GM18909 (cell line): ENCODE data around the gene DTNA.
"Not testable (repeated sequence)": the region's sequence is repeated elsewhere in the genome, so short reads cannot be mapped to it uniquely, and the experiment has no call there.

Experiments
- ATAC-seq: cut with Tn5 transposase; IDR thresholded peaks from one replicate; pipeline ENCODE4 v1.9.1; 2021; ENCODE audit warnings: mild to moderate bottlenecking; ENCODE audit not compliant: unreplicated experiment, poor library complexity

DTNA gene

GRCh38 chr18:34720220-34720619 is 10.1 kb downstream of the DTNA start:
- ATAC-seq: no peak

- ATAC-seq: no peak
Measured at GRCh38 chr18:34723143-34723542, 13.0 kb downstream of the DTNA start.

- not testable (repeated sequence) for ATAC-seq
Measured at GRCh38 chr18:34725737-34726136, 15.6 kb downstream of the DTNA start.

- no peak for ATAC-seq
Measured at GRCh38 chr18:34726286-34727004, 16.3 kb downstream of the DTNA start.

DNA sequence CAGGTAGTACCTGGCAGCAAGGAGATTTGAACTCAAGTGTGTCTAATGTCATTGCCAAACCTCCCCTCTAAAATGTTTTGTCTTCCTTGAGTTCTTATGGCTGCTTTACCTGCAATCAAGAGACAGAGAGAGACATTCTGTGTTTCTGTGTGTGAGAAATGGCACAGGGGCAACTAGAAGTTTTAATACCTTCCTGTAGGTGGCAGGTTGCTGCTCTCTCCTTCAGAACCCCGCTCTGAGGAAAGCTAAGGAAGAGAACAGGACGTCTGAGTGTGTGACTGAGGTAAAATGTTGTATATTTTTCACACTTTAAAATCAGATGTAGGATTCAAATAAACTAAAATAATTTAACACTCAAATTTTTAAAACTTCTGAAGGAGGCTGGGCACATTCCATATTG is 19.2 kb downstream of the DTNA start:
- peak; percentile 81 for ATAC-seq

- peak; percentile 10 for ATAC-seq
Measured at GRCh38 chr18:34729740-34730355, 19.8 kb downstream of the DTNA start.

GRCh38 chr18:34730774-34731173 is 20.7 kb downstream of the DTNA start:
- no peak for ATAC-seq

DNA sequence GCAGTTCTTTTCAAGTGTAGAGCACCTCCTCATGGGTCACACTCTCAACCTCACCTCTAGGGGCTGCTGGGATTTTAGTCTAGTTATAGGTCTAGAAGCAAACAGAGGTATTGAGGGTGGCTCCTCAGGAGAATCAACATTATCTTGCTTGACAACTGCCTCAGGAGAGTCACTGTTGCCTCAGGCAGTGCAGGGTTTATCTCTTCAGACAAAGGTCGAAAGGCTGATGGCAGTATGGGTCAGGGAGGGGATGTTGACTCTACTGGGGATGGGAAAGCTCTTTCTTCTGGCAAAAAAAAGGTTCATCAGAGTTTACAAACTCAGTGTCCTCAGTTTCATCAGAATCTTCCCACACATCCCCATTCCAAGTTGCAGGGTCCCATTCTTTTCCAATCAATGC is 24.0 kb downstream of the DTNA start:
- ATAC-seq: no peak

DNA sequence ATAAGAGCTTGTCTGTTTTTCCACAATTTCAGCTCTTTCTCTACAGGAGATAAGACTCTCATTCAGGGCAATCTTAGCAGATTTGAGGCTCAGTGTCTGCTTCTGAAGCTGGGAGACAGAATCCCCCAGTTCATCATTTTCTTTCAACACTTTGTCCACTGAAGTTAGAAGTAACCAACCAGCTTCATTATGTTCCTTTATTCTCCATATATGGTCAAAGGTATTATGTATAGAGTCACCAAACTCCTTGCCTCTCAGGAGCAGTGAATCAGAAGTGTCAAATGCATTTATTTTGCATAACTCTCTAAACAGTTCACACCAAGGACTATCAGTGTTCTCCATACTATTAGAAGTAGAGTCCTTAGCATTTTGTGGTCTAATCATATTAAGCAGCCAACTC is 24.4 kb downstream of the DTNA start:
- not testable (repeated sequence) for ATAC-seq

DNA sequence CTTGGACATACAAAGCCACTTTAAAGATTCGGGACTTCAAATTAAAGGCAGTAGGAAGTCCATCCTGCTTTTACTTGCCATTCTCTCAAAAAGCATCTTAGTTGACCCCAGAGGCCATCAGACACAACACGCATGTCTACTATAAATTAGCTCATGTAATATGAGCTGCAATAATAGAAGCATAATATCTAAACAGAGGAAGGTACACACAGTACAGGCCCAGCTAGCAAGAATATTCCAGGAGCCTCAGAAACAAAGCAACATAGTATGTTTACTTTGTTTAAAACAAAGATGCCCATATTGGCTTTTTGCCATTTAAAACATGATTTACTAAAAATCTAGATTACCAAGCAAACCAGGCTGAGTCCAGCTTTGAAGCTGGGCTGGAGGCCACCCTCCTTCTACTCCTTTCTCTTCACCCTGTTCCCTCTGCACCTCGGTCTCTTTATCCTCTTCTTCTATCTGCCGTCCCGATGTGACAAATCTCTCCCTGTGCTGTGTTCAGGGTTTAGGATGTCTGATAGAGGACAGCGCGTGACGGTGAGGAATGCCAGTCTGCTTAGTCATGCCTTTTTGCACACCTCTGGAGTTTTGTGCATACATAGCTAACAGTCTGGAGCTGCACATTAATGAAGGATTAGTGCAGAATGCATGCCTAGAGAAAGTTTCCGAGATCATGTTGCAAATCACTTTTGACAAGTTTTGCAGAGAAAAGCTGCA is 28.2 kb downstream of the DTNA start:
- no peak for ATAC-seq

DNA sequence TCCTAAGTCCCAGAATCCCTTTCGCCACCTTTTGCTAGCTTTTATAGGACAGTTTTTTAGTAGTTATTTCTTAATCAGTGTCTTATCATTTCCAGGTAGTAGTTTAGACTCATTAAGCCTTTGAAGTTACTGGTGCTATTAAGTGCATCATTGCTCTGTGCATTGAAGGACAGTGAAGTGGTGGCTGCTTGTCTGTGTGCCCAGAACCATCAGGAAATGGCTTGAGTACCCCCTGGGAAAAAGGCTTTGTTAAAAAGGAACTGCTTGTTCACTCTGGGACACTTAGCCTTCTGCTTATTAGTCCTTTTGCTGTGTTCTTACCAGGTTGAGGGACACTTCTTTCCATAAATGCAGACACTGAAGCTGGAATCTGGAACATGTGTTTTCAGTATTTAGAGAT is 30.0 kb downstream of the DTNA start:
- ATAC-seq: no peak

DNA sequence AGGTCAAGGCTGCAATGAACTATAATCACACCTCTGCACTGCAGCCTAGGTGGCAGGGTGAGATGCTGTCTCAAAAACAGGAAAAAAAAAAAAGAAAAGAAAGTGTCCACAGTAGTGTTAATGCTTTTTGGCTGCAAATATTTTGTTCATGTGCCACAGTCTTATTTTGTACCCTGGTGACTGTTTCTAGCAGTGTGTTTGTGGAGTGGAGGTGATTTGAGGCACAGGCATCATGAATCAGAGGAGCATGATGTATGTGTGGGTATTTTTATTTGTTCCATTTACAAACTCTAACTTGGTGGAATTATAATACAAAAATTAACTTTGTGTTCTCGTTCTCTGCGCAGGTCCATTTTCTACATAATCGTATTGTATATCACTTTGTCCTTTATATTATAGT is 30.6 kb downstream of the DTNA start:
- ATAC-seq: no peak

- no peak for ATAC-seq
Measured at GRCh38 chr18:34741401-34741800, 31.3 kb downstream of the DTNA start.

DNA sequence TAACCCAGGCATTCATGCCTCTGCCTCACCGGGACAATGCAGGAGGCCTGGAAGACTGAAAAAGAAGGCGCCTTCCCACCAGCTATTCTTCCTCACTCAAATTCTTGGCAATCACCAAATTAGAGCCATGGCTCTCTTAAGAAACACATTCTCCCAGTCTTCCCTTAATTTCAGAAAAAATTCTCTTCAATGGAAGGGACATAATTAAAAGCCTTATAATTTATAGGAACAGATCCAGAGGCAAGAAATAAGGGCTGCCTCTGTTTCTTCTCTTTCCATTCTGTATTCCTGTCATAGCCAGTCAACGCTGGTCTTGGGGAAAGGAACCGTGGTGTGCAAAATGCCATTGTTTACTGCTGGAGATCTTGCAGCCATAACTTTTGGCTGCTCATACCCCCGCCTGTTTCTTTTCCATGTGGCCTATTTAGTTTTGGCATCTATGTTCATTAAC is 32.8 kb downstream of the DTNA start:
- no peak for ATAC-seq

DNA sequence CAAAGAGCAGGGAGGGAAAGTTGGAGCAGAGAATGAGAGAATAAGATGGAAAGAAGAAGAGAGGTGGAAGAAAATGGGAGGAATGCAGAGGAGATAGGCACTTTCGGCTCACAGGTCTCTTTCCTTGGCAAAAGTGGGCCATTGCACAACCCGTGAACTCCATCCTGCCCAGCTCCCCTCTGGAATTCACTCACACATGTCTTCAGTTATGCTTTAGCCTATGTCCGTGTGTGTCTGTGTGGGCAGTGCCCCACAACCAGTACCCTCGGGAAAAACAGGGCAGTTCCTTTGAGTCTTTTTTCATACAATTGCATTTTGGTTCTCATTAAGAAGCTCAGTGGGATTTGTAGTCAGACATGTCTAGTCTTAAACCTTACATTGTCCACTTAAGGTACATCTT is 34.5 kb downstream of the DTNA start:
- no peak for ATAC-seq

- ATAC-seq: no peak
Measured at GRCh38 chr18:34746614-34747013, 36.5 kb downstream of the DTNA start.

DNA sequence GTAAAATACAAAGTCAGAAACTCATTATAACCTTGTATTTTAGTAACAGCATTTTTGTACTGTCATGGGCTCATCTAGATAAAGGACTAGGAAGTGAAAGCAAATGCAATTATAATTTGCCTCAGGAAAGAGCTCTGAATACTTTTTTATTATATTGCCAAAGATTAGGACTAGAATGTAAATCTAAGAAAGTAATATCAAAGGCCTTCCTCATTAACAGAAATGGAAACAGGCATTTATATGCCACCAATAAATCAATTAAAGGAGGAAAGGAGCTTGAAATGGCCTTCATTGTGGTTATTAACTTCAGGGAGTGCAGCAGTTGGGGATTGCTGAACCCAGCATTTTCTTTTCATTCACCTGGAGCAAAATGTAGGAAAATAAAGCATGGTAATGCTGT is 39.6 kb downstream of the DTNA start:
- no peak for ATAC-seq

- ATAC-seq: no peak
Measured at GRCh38 chr18:34752056-34752455, 42.0 kb downstream of the DTNA start.

DNA sequence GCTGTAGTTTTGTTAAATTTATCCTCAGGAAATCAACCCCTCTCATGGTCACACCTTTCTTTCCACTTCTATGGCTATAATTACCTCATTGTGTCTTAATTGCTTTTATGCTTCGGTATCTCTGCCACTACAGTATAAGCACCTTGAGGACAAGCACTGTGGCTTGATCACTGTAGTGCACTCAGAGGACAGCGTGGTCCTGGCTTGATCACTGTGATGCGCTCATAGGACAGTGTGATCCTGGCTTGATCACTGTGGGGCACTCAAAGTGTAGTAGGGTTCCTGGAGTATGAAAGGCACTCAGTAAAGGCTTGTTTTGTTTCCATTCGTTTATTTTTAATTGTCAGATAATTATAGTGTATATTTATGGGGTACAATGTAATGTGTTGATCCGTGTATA is 44.2 kb downstream of the DTNA start:
- ATAC-seq: no peak

- ATAC-seq: no peak
Measured at GRCh38 chr18:34757666-34758065, 47.6 kb downstream of the DTNA start.

- ATAC-seq: no peak
Measured at GRCh38 chr18:34758378-34758948, 48.4 kb downstream of the DTNA start.
